SU-DHL-6 (cell line): ENCODE data around the gene ESRRA.

ENCODE experiments used
- EZH2phosphoT487 ChIP-seq: fragments of 200-600 bp; sonication (generic), shearing (Covaris generic); conservative IDR thresholded peaks from 2 replicates; pipeline ENCODE4 v1.6.1; 2018; ENCODE audit warnings: mild to moderate bottlenecking, antibody characterized with exemption, low read length, moderate library complexity, mixed read lengths
- TF ChIP-seq, protein P1 (sequence below): fragments of 200-600 bp; sonication (generic); IDR thresholded peaks from one replicate; pipeline ENCODE4 v1.5.1; 2017; ENCODE audit warnings: antibody characterized with exemption, mild to moderate bottlenecking, low read length, moderate library complexity; ENCODE audit not compliant: insufficient read depth, poor library complexity, severe bottlenecking

GRCh38 chr11:64321533-64321932, 16.2 kb downstream of the ESRRA start:
- TF ChIP-seq, protein P1, sequence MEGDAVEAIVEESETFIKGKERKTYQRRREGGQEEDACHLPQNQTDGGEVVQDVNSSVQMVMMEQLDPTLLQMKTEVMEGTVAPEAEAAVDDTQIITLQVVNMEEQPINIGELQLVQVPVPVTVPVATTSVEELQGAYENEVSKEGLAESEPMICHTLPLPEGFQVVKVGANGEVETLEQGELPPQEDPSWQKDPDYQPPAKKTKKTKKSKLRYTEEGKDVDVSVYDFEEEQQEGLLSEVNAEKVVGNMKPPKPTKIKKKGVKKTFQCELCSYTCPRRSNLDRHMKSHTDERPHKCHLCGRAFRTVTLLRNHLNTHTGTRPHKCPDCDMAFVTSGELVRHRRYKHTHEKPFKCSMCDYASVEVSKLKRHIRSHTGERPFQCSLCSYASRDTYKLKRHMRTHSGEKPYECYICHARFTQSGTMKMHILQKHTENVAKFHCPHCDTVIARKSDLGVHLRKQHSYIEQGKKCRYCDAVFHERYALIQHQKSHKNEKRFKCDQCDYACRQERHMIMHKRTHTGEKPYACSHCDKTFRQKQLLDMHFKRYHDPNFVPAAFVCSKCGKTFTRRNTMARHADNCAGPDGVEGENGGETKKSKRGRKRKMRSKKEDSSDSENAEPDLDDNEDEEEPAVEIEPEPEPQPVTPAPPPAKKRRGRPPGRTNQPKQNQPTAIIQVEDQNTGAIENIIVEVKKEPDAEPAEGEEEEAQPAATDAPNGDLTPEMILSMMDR: no peak
- no peak for TF ChIP-seq EZH2phosphoT487
